OCI-LY1 (cell line): ENCODE data around the gene SMCO1.

Experiments
- EZH2 ChIP-seq: fragments of 200-600 bp; sonication (generic), shearing (Covaris generic); IDR thresholded peaks from 2 replicates; pipeline ENCODE4 v1.8.0; 2017; ENCODE audit warnings: borderline replicate concordance, mixed run types, mild to moderate bottlenecking, antibody characterized with exemption, low read length, moderate library complexity, mixed read lengths
- TF ChIP-seq, protein P1 (sequence below): fragments of 200-600 bp; sonication (generic), shearing (Covaris generic); IDR thresholded peaks from 2 replicates; pipeline ENCODE4 v1.5.1; 2017; ENCODE audit warnings: mild to moderate bottlenecking, antibody characterized with exemption, low read length, moderate library complexity, mixed read lengths

DNA sequence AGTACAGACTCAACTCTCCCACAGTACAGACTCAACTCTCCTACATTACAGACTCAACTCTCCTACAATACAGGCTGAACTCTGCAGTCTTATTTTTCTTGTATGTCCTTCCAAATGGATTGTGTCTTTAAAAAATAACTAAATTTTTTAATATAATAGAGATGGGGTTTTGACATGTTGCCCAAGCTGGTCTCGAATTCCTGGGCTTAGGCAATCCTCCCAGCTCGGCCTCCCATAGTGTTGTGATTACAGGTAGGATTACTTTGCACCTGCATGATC lies 51.7 kb downstream of the SMCO1 start:
- TF ChIP-seq, protein P1, sequence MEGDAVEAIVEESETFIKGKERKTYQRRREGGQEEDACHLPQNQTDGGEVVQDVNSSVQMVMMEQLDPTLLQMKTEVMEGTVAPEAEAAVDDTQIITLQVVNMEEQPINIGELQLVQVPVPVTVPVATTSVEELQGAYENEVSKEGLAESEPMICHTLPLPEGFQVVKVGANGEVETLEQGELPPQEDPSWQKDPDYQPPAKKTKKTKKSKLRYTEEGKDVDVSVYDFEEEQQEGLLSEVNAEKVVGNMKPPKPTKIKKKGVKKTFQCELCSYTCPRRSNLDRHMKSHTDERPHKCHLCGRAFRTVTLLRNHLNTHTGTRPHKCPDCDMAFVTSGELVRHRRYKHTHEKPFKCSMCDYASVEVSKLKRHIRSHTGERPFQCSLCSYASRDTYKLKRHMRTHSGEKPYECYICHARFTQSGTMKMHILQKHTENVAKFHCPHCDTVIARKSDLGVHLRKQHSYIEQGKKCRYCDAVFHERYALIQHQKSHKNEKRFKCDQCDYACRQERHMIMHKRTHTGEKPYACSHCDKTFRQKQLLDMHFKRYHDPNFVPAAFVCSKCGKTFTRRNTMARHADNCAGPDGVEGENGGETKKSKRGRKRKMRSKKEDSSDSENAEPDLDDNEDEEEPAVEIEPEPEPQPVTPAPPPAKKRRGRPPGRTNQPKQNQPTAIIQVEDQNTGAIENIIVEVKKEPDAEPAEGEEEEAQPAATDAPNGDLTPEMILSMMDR: no peak
- no peak for TF ChIP-seq EZH2
